Mucosa of rectum (tissue), 2 donors: ENCODE results near the gene ZNF385A.

Experiments used
- H3K27ac ChIP-seq, 2 donors: one replicate each; pipeline ENCODE4 v1.7.0; 2013; ENCODE audit warnings: inconsistent platforms in 2 of 2, low read depth in 2 of 2, low read length in 2 of 2
- H3K27me3 ChIP-seq, 2 donors: one replicate each; pipeline ENCODE4 v1.7.0; 2013; ENCODE audit warnings: low read length in 2 of 2; ENCODE audit not compliant: control insufficient read depth in 2 of 2, insufficient read depth in 2 of 2
- H3K36me3 ChIP-seq, 2 donors: one replicate each; pipeline ENCODE4 v1.7.0; 2013; ENCODE audit warnings: low read length in 2 of 2; ENCODE audit not compliant: control insufficient read depth in 2 of 2, insufficient read depth in 2 of 2
- H3K4me1 ChIP-seq, 2 donors: one replicate each; pipeline ENCODE4 v1.7.0; 2013; ENCODE audit warnings: low read length in 2 of 2, mild to moderate bottlenecking in 1 of 2; ENCODE audit not compliant: control insufficient read depth in 2 of 2, insufficient read depth in 2 of 2
- H3K4me3 ChIP-seq, 2 donors: one replicate each; pipeline ENCODE4 v1.7.0; 2013; ENCODE audit warnings: low read length in 2 of 2
- H3K9ac ChIP-seq, 2 donors: one replicate each; pipeline ENCODE4 v1.7.0; 2013; ENCODE audit warnings: low read length in 2 of 2, low read depth in 1 of 2, mild to moderate bottlenecking in 1 of 2
- H3K9me3 ChIP-seq, 2 donors: one replicate each; pipeline ENCODE4 v1.7.0; 2013; ENCODE audit warnings: low read length in 2 of 2; ENCODE audit not compliant: control insufficient read depth in 2 of 2
- donor health status: healthy.
- donor health status: Normal muscosa, but diverticular disease.

Gene ZNF385A

GRCh38 chr12:54373649-54374561 lies 10.6 kb downstream of the ZNF385A start:
- Histone ChIP-seq H3K4me3 (no peak overlapping the region), H3K4me1 (peaks cover 8 to 23% of the 10 kb centered on the region in 2 donors), H3K9ac (no peak overlapping the region), H3K27me3 (peaks cover 4 to 5% of the 10 kb centered on the region in 2 donors), H3K36me3 (no peaks in the 10 kb centered on the region), H3K27ac (peak overlapping the region in 1 of 2 donors; percentile 16), H3K9me3 (no peaks in the 10 kb centered on the region)

- Histone ChIP-seq H3K36me3 (no peaks in the 10 kb centered on the region), H3K4me1 (peaks cover 13 to 30% of the 10 kb centered on the region in 2 donors), H3K4me3 (no peak overlapping the region), H3K27ac (no peak overlapping the region), H3K9ac (no peak overlapping the region), H3K9me3 (no peaks in the 10 kb centered on the region), H3K27me3 (peaks cover 4 to 6% of the 10 kb centered on the region in 2 donors)
Measured at GRCh38 chr12:54372113-54372806, 12.3 kb downstream of the ZNF385A start.

- Histone ChIP-seq H3K9ac (no peak overlapping the region), H3K4me3 (no peak overlapping the region), H3K4me1 (peaks cover 13 to 30% of the 10 kb centered on the region in 2 donors), H3K9me3 (no peaks in the 10 kb centered on the region), H3K27ac (peak overlapping the region; percentile 9 to 48), H3K36me3 (no peaks in the 10 kb centered on the region), H3K27me3 (peaks cover 4 to 6% of the 10 kb centered on the region in 2 donors)
Measured at GRCh38 chr12:54371328-54372112, 13.0 kb downstream of the ZNF385A start.

- H3K4me1 ChIP-seq, result peaks cover 13 to 26% of the 10 kb centered on the region in 2 donors
- peaks cover 4 to 6% of the 10 kb centered on the region in 2 donors for H3K27me3 ChIP-seq
- H3K4me3 ChIP-seq, result peak overlapping the region in 1 of 2 donors; percentile 44
- no peaks in the 10 kb centered on the region for H3K36me3 ChIP-seq
- H3K9ac ChIP-seq, result peak overlapping the region; percentile 14 to 20
- H3K9me3 ChIP-seq, result no peaks in the 10 kb centered on the region
- peak overlapping the region in 1 of 2 donors; percentile 48 for H3K27ac ChIP-seq
Measured at GRCh38 chr12:54370171-54370730, 14.3 kb downstream of the ZNF385A start.

GRCh38 chr12:54369597-54370131 lies 14.9 kb downstream of the ZNF385A start:
- H3K27me3 ChIP-seq, result peaks cover 4 to 6% of the 10 kb centered on the region in 2 donors
- H3K4me3 ChIP-seq, result peak overlapping the region in 1 of 2 donors; percentile 26
- no peaks in the 10 kb centered on the region for H3K36me3 ChIP-seq
- H3K9me3 ChIP-seq, result no peaks in the 10 kb centered on the region
- no peak overlapping the region for H3K9ac ChIP-seq
- peak overlapping the region in 1 of 2 donors; percentile 9 for H3K27ac ChIP-seq
- peaks cover 13 to 24% of the 10 kb centered on the region in 2 donors for H3K4me1 ChIP-seq

- H3K27ac ChIP-seq, result peak overlapping the region in 1 of 2 donors; percentile 9
- H3K4me1 ChIP-seq, result peaks cover 13 to 20% of the 10 kb centered on the region in 2 donors
- peak overlapping the region; percentile 32 to 59 for H3K4me3 ChIP-seq
- H3K9ac ChIP-seq, result peak overlapping the region; percentile 25 to 27
- no peaks in the 10 kb centered on the region for H3K9me3 ChIP-seq
- H3K36me3 ChIP-seq, result no peaks in the 10 kb centered on the region
- H3K27me3 ChIP-seq, result peaks cover 4 to 6% of the 10 kb centered on the region in 2 donors
Measured at GRCh38 chr12:54368709-54369596, 15.6 kb downstream of the ZNF385A start.

- Histone ChIP-seq H3K27me3 (peaks cover 6 to 10% of the 10 kb centered on the region in 2 donors), H3K9me3 (no peaks in the 10 kb centered on the region), H3K27ac (no peak overlapping the region), H3K36me3 (no peaks in the 10 kb centered on the region), H3K4me3 (peak overlapping the region; percentile 32 to 59), H3K9ac (peak overlapping the region; percentile 23 to 27), H3K4me1 (peaks cover 13 to 20% of the 10 kb centered on the region in 2 donors)
Measured at GRCh38 chr12:54368025-54368708, 16.4 kb downstream of the ZNF385A start.

GRCh38 chr12:54364413-54364812 lies 20.1 kb downstream of the ZNF385A start, which contains the start of gene GPR84:
GPR84 (minus strand) TSS chr12:54364486; CDS start chr12:54363851, 635 bp downstream.
- no peak within 1 kb of the TSS for H3K27ac ChIP-seq
- H3K9me3 ChIP-seq, result no peaks in the 10 kb centered on the region
- no peak within 1 kb of the TSS for H3K9ac ChIP-seq
- no peaks in the 10 kb centered on the region for H3K36me3 ChIP-seq
- H3K4me1 ChIP-seq, result peaks cover 12 to 13% of the 10 kb centered on the region in 2 donors
- H3K4me3 ChIP-seq, result no peak within 1 kb of the TSS
- peaks cover 6 to 8% of the 10 kb centered on the region in 2 donors for H3K27me3 ChIP-seq
